PFSK-1 (cell line): Measurements from ENCODE around the gene MIER1.

ENCODE experiments used
- FOXP2 ChIP-seq: optimal IDR thresholded peaks from 2 replicates; pipeline ENCODE3; 2011; ENCODE audit warnings: borderline replicate concordance, control low read depth, inconsistent platforms; ENCODE audit not compliant: insufficient read depth; ENCODE audit errors: extremely low read length, extremely low read depth
- POLR2AphosphoS5 ChIP-seq: IDR thresholded peaks from 2 replicates; pipeline ENCODE4 v1.6.1; 2012; ENCODE audit warnings: low read depth, mild to moderate bottlenecking, control low read depth, low read length, moderate library complexity
- REST ChIP-seq, 2 experiments: IDR thresholded peaks; 2 replicates each; pipeline versions ENCODE4 v1.6.1 to v1.8.0; 2011 to 2012; ENCODE audit warnings: low read depth in 2 of 2, low read length in 2 of 2, control low read depth in 1 of 2, inconsistent platforms in 1 of 2, mild to moderate bottlenecking in 1 of 2, moderate library complexity in 1 of 2; ENCODE audit not compliant: insufficient read depth in 1 of 2
- SIN3A ChIP-seq: IDR thresholded peaks from 2 replicates; pipeline ENCODE4 v1.6.1; 2012; ENCODE audit warnings: mild to moderate bottlenecking, low read length, moderate library complexity, borderline replicate concordance; ENCODE audit not compliant: insufficient read depth
- TAF1 ChIP-seq: IDR thresholded peaks from 2 replicates; pipeline ENCODE4 v1.6.1; 2012; ENCODE audit warnings: low read length, control low read depth, borderline replicate concordance; ENCODE audit not compliant: insufficient read depth

Gene MIER1

GRCh38 chr1:66993076-66993475 lies 68.3 kb downstream of the MIER1 start:
- TF ChIP-seq REST (IDR thresholded peaks at IDR 0.05; ENCODE audit: insufficient read depth in 1 of 2, low read depth in 2 of 2, low read length in 2 of 2) (no peak), POLR2AphosphoS5 (no peak), FOXP2 (no peak), TAF1 (no peak), SIN3A (no peak)

GRCh38 chr1:66996018-66996682 lies 71.4 kb downstream of the MIER1 start:
- TF ChIP-seq SIN3A (no peak), REST (IDR thresholded peaks at IDR 0.05; ENCODE audit: insufficient read depth in 1 of 2, low read depth in 2 of 2, low read length in 2 of 2) (no peak), FOXP2 (no peak), TAF1 (no peak), POLR2AphosphoS5 (no peak)

- no peak for TF ChIP-seq FOXP2
- TF ChIP-seq SIN3A: no peak
- TF ChIP-seq TAF1: no peak
- TF ChIP-seq POLR2AphosphoS5: no peak
- TF ChIP-seq REST (IDR thresholded peaks at IDR 0.05; ENCODE audit: insufficient read depth in 1 of 2, low read depth in 2 of 2, low read length in 2 of 2): no peak
Observed at GRCh38 chr1:66998972-66999371, 74.2 kb downstream of the MIER1 start.

- TF ChIP-seq SIN3A (no peak), TAF1 (no peak), REST (IDR thresholded peaks at IDR 0.05; ENCODE audit: insufficient read depth in 1 of 2, low read depth in 2 of 2, low read length in 2 of 2) (no peak), FOXP2 (no peak), POLR2AphosphoS5 (no peak)
Observed at GRCh38 chr1:66999640-67000400, 75.0 kb downstream of the MIER1 start.
